Nephron progenitor cell (in vitro differentiated cells): ENCODE results near the gene SDK1.

Experiments used
- DNase-seq: peaks from one replicate; pipeline ENCODE4 v3.0.0; 2021
- H3K27ac Mint-ChIP-seq: 2 replicates; pipeline ENCODE4 v1.8.0; 2021; ENCODE audit warnings: mild to moderate bottlenecking, moderate library complexity, mixed read lengths
- H3K27me3 Mint-ChIP-seq: 2 replicates; pipeline ENCODE4 v1.8.0; 2021; ENCODE audit warnings: mild to moderate bottlenecking, low read depth, mixed read lengths; ENCODE audit not compliant: poor library complexity
- H3K36me3 Mint-ChIP-seq: 2 replicates; pipeline ENCODE4 v1.8.0; 2021; ENCODE audit warnings: low read depth, mixed read lengths
- H3K4me1 Mint-ChIP-seq: 2 replicates; pipeline ENCODE4 v1.8.0; 2021; ENCODE audit warnings: mixed read lengths
- H3K4me3 Mint-ChIP-seq: 2 replicates; pipeline ENCODE4 v1.8.0; 2021; ENCODE audit warnings: mild to moderate bottlenecking, moderate library complexity, mixed read lengths
- H3K9me3 Mint-ChIP-seq: 2 replicates; pipeline ENCODE4 v1.8.0; 2021; ENCODE audit warnings: mild to moderate bottlenecking, moderate library complexity, mixed read lengths
- TF ChIP-seq, protein P1 (sequence below): fragments of 200-600 bp; sonication (generic); IDR thresholded peaks from 2 replicates; pipeline ENCODE4 v1.5.0; 2021; ENCODE audit warnings: antibody characterized with exemption

SDK1 gene

DNA sequence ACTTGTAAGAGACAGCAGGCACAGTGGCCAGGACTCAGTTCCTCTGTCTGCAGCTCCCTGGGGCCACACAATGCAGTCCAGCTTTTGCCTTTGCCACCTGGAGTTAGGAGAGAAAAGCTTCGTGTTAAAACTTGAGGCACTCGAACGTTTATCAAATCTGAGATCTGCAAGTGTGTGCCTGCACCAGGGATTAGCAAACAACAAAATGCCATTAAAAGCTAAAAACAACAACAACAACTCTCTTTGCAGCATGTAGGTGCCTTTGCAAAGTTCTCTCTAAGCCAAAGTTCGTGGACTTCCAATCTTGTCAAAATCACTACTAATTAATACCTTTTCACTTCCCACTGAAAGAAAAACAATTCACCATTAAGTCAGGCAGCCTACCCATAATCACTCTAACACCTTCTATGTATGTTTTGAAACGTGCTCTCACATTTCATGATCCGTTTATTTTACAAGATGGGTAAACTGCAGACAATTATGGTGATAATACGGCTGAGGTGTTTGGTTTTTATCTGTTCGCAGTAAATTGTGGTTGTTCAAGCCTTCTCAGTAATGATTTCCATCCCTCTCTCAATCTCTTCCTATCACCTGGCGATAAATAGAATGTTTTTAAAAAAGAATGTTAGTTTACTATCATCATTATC lies 36.2 kb upstream of the SDK1 start:
- no peaks in the 10 kb centered on the region for H3K36me3 Mint-ChIP-seq
- H3K9me3 Mint-ChIP-seq: no peaks in the 10 kb centered on the region
- H3K4me3 Mint-ChIP-seq: no peak overlapping the region
- peaks cover 44% of the 10 kb centered on the region for H3K4me1 Mint-ChIP-seq
- H3K27me3 Mint-ChIP-seq: no peaks in the 10 kb centered on the region
- no peak for DNase-seq
- no peak overlapping the region for H3K27ac Mint-ChIP-seq
- TF ChIP-seq, protein P1, sequence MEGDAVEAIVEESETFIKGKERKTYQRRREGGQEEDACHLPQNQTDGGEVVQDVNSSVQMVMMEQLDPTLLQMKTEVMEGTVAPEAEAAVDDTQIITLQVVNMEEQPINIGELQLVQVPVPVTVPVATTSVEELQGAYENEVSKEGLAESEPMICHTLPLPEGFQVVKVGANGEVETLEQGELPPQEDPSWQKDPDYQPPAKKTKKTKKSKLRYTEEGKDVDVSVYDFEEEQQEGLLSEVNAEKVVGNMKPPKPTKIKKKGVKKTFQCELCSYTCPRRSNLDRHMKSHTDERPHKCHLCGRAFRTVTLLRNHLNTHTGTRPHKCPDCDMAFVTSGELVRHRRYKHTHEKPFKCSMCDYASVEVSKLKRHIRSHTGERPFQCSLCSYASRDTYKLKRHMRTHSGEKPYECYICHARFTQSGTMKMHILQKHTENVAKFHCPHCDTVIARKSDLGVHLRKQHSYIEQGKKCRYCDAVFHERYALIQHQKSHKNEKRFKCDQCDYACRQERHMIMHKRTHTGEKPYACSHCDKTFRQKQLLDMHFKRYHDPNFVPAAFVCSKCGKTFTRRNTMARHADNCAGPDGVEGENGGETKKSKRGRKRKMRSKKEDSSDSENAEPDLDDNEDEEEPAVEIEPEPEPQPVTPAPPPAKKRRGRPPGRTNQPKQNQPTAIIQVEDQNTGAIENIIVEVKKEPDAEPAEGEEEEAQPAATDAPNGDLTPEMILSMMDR: no peak

DNA sequence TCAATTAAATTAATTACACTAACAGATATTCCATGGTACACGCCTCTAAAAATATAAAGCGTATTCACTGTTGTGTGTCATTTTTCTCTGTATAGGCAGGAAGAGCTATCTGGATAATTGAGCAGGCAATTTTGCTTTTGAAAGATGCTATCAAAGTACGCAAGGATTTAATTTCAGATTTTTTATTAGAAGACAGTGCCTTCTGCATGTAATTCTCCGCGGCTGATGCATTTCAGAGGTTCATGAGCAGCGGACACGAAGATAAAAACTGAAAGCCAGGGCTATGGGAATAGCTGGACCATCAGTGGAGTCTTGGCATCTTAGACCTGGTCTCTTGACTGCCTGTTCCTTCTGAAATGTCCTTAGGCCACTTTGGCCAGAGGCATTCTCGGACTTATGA lies 35.7 kb upstream of the SDK1 start:
- no peak for DNase-seq
- H3K4me1 Mint-ChIP-seq: peaks cover 39% of the 10 kb centered on the region
- no peaks in the 10 kb centered on the region for H3K27me3 Mint-ChIP-seq
- TF ChIP-seq, protein P1: no peak
- no peaks in the 10 kb centered on the region for H3K9me3 Mint-ChIP-seq
- H3K4me3 Mint-ChIP-seq: no peak overlapping the region
- H3K36me3 Mint-ChIP-seq: no peaks in the 10 kb centered on the region
- H3K27ac Mint-ChIP-seq: no peak overlapping the region

DNA sequence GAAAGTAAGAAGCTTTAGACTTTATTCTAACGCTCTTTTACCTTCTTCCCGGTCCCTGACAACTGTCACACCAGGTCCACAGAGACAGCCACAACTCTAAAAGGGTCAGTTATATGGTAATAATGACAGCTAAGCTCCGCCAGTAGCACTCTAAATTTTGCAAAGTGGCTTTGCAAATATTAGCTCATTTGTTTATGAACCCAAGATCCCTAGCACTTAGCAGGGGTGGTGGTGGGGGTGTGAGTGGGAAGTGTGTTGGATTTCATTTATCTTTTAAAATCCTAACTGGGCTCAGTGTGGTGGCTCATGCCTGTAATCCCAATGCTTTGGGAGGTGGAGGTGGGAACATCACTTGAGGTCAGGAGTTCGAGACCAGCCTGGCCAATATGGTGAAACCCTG lies 34.8 kb upstream of the SDK1 start:
- no peaks in the 10 kb centered on the region for H3K36me3 Mint-ChIP-seq
- H3K4me3 Mint-ChIP-seq: no peak overlapping the region
- H3K4me1 Mint-ChIP-seq: peaks cover 30% of the 10 kb centered on the region
- H3K27ac Mint-ChIP-seq: no peak overlapping the region
- no peaks in the 10 kb centered on the region for H3K9me3 Mint-ChIP-seq
- no peaks in the 10 kb centered on the region for H3K27me3 Mint-ChIP-seq
- no peak for DNase-seq
- TF ChIP-seq, protein P1: no peak

DNA sequence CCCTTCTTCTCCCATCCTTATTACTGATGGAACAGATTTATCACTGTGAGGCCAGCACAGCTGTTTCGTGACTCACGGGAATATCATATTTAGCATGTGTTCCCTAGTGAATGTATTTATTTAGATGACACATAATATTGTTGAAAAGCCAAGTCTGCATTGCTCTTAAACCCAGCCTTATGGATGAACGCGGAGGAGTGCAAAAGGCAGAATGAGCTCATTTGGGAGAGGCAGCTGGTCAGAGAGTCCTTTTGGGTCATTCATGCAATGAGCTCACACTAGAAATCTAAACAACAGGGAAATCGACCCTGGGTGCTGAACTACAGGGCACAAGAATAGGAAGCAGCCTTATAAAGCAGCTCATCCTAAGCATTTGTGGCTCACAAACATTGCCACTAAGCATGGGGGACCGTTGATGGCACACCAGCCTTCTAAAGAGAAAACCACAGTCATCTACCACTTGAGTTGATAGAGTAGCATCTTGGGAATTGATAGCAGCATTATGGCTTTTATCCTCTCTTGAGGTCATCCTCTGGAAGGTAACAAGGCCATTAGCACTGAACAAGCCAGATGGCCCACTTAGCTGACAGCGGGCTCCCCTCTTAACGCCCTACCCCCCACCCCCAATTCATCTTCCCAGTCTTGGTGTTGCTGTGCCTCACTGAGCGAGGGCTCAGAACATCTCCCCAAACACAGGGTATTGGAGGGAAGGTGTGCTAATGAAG lies 32.9 kb upstream of the SDK1 start:
- H3K4me3 Mint-ChIP-seq: no peak overlapping the region
- H3K27me3 Mint-ChIP-seq: no peaks in the 10 kb centered on the region
- peak overlapping the region; percentile 46 for H3K27ac Mint-ChIP-seq
- peaks cover 27% of the 10 kb centered on the region for H3K4me1 Mint-ChIP-seq
- no peaks in the 10 kb centered on the region for H3K9me3 Mint-ChIP-seq
- H3K36me3 Mint-ChIP-seq: no peaks in the 10 kb centered on the region
- no peak for DNase-seq
- TF ChIP-seq, protein P1: no peak

DNA sequence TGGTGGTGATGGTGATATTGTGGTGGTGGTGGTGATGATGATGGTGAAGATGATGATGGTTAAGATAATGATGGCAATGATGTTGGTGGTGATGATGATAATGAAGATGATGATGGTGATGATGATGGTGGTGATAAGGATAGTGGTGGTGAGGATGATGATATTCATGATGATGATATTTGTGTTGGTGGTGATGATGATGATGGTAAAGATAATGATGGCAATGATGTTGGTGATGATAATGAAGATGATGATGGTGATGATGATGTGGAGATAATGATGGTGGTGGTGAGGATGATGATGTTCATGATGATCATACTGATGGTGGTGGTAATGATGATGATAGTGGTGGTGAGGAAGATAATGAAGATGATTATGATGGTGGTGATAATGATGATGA lies 30.7 kb upstream of the SDK1 start:
- Mint-ChIP-seq H3K27me3 (no peaks in the 10 kb centered on the region), H3K36me3 (no peaks in the 10 kb centered on the region)

More for the DNA sequence above, 30.7 kb upstream of the SDK1 start:
- H3K27ac Mint-ChIP-seq: no peak overlapping the region
- TF ChIP-seq, protein P1: no peak
- H3K9me3 Mint-ChIP-seq: no peaks in the 10 kb centered on the region
- no peak overlapping the region for H3K4me3 Mint-ChIP-seq
- DNase-seq: no peak
- H3K4me1 Mint-ChIP-seq: peaks cover 9% of the 10 kb centered on the region
